Mesothelial cell of epicardium (in vitro differentiated cells): ENCODE results near the gene ARHGAP19. TPM values are rescaled to one million over a fixed set of nuclear protein-coding genes. Genes with fewer than 3 reads are reported as not detected.

Source experiments
- DNase-seq, 2 experiments: peaks; one replicate each; pipeline ENCODE4 v3.0.0; 2021; ENCODE audit warnings: low spot score in 2 of 2; ENCODE audit not compliant: unreplicated experiment in 2 of 2
- H3K27ac Mint-ChIP-seq: 2 replicates; pipeline ENCODE4 v1.8.0; 2021; ENCODE audit warnings: mixed read lengths
- H3K27me3 Mint-ChIP-seq: 2 replicates; pipeline ENCODE4 v1.8.0; 2021; ENCODE audit warnings: low read depth, mixed read lengths
- H3K36me3 Mint-ChIP-seq: 2 replicates; pipeline ENCODE4 v1.8.0; 2021; ENCODE audit warnings: mixed read lengths
- H3K4me1 Mint-ChIP-seq: 2 replicates; pipeline ENCODE4 v1.8.0; 2021; ENCODE audit warnings: mixed read lengths
- H3K4me3 Mint-ChIP-seq: 2 replicates; pipeline ENCODE4 v1.8.0; 2021; ENCODE audit warnings: mild to moderate bottlenecking, moderate library complexity, mixed read lengths
- H3K9me3 Mint-ChIP-seq: 2 replicates; pipeline ENCODE4 v1.8.0; 2021; ENCODE audit warnings: mixed read lengths
- CTCF ChIP-seq: fragments of 200-600 bp; sonication (generic); IDR thresholded peaks from one replicate; pipeline ENCODE4 v1.5.0; 2021; ENCODE audit warnings: antibody characterized with exemption; ENCODE audit not compliant: unreplicated experiment
- total RNA-seq: library from RNA; stranded (reverse); gene quantifications from 3 replicates; pipeline ENCODE4 v1.2.1, GENCODE V29; 2021

The ARHGAP19 gene
- total RNA-seq, 1 donor from 2014 or later: 22.6 TPM

- Mint-ChIP-seq H3K9me3 (no peaks in the 10 kb centered on the region), H3K4me1 (no peaks in the 10 kb centered on the region), H3K36me3 (no peaks in the 10 kb centered on the region), H3K4me3 (no peak overlapping the region), H3K27ac (no peak overlapping the region), H3K27me3 (peaks cover 40% of the 10 kb centered on the region)
- no peak for DNase-seq
- no peak for TF ChIP-seq CTCF
Observed at GRCh38 chr10:97175586-97175985, 116.9 kb downstream of the ARHGAP19 start.

- H3K4me1 Mint-ChIP-seq: no peaks in the 10 kb centered on the region
- H3K9me3 Mint-ChIP-seq: no peaks in the 10 kb centered on the region
- H3K4me3 Mint-ChIP-seq: no peak overlapping the region
- H3K36me3 Mint-ChIP-seq: no peaks in the 10 kb centered on the region
- no peak overlapping the region for H3K27ac Mint-ChIP-seq
- DNase-seq: no peak
- no peak for TF ChIP-seq CTCF
- H3K27me3 Mint-ChIP-seq: peaks cover 39% of the 10 kb centered on the region
Observed at GRCh38 chr10:97174941-97175340, 117.5 kb downstream of the ARHGAP19 start.

GRCh38 chr10:97174276-97174775 lies 118.1 kb downstream of the ARHGAP19 start:
- no peak for TF ChIP-seq CTCF
- Mint-ChIP-seq H3K4me3 (no peak overlapping the region), H3K4me1 (no peaks in the 10 kb centered on the region), H3K9me3 (no peaks in the 10 kb centered on the region), H3K27me3 (peaks cover 39% of the 10 kb centered on the region), H3K36me3 (no peaks in the 10 kb centered on the region), H3K27ac (no peak overlapping the region)
- no peak for DNase-seq

- Mint-ChIP-seq H3K4me3 (no peak overlapping the region), H3K27ac (no peak overlapping the region), H3K27me3 (peaks cover 40% of the 10 kb centered on the region), H3K36me3 (no peaks in the 10 kb centered on the region), H3K4me1 (no peaks in the 10 kb centered on the region), H3K9me3 (no peaks in the 10 kb centered on the region)
- no peak for DNase-seq
- no peak for TF ChIP-seq CTCF
Observed at GRCh38 chr10:97173036-97173435, 119.4 kb downstream of the ARHGAP19 start.

Other genes starting within 250 kb of the ARHGAP19 start
- gene SLIT1, start 106.7 kb downstream of the ARHGAP19 start, total RNA-seq: 0.27 to 0.40 TPM (median 0.40 TPM) in 3 replicates
- gene FRAT1, start 26.6 kb upstream of the ARHGAP19 start, total RNA-seq: 2.4 to 2.9 TPM (median 2.4 TPM) in 3 replicates
- gene FRAT2, start 42.1 kb upstream of the ARHGAP19 start, total RNA-seq: 8.9 to 9.2 TPM (median 9.0 TPM) in 3 replicates
- gene RRP12, start 108.7 kb upstream of the ARHGAP19 start, total RNA-seq: 35.7 to 42.4 TPM (median 41.9 TPM) in 3 replicates
- 188 to 197 TPM (median 188 TPM) in 3 replicates for gene PGAM1, start 133.6 kb upstream of the ARHGAP19 start, total RNA-seq
- gene EXOSC1, start 153.4 kb upstream of the ARHGAP19 start, total RNA-seq: 28.2 to 31.2 TPM (median 30.6 TPM) in 3 replicates
- gene ZDHHC16, start 153.5 kb upstream of the ARHGAP19 start, total RNA-seq: 36.9 to 41.4 TPM (median 39.7 TPM) in 3 replicates
- gene MMS19, start 205.8 kb upstream of the ARHGAP19 start, total RNA-seq: 82.5 to 88.1 TPM (median 84.9 TPM) in 3 replicates
- gene UBTD1, start 206.3 kb upstream of the ARHGAP19 start, total RNA-seq: 9.1 to 9.4 TPM (median 9.4 TPM) in 3 replicates